ENCODE data around the gene TIGD2.

TIGD2 gene

DNA sequence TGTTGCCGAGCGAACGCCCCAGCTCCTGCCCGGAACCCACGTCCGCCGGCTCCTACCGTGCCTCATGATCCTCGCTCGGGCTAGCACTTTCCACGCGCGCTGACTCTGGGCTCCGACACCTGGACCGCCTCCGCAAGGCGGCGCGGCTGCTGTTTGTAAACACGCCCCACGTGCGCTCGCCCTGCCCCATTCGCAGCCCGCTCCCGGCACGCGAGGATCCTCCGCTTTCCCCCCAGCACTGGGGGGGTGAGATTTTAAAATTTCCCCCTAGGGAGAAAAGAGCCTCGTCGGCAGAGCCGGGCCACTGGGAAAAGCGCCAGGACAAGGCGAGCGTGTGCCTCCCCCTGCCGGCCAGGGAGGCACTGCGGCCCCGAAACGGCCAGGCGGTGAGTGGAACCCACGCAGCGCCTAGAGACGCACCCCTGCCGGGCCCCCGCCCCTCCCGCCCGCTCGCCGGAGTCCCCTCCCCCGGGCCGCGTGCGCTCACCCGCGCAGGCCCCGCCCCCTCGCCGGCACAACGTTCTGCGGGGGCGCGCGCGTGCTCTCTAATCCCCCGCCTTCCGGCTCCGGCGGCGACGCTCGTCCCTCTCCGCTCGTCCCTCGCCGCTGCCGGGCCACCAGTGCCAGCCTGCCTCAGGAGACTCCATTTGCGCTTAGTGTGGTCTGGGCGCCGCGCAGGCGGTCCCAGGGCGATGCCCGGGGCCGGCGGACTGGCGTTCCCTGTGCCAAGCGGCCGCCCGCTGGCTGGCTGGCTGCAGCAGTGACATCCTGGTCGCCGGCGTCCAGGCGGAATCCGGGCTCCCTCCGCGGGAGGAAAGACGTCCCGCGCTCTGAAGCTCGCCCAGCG lies at the start of gene TIGD2:
Gene TIGD2 (plus strand): TSS at position 548 of the 847 bp plus-strand sequence. CDS start 1,442 bp downstream, outside the sequence.
- DNase-seq: peak; percentile 40

DNA sequence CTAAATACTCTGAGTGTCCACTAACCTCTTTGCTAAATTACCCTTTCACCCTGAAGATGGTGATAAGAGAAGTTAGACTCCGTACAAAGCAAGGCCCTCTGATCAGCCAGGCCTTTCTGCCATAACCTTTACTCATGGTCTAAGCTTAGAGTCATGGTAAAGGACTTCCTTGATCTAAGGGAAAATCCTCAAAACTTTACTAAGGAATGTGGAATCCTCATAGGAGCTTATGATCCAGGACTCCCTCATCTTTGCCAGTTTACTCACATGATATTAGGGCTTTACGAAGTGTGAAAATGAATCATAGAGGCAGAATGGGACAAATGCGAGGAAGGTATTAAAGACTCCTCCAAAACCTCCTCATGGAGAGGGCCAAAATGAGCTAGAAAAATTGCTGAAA lies 46.5 kb upstream of the TIGD2 start:
- no peak for DNase-seq

DNA sequence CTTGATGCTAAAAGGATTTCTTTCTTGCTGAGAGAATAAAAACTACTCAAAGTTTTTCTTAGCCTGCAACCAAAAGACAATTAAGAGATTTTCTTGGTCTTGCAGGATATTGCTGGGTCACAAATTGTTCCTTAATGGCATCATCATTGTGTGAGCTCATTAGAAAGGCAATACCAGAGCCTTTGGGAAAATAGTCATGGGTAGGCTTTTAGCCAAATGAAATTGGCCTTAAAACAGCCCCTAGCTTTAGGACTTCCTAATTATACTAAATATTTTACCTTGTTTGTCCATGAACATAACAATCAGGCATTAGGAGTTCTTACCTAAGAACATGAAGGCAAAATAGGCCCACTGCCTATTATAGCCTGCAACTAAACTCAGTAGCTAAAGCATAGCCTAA lies 43.9 kb upstream of the TIGD2 start:
- DNase-seq: no peak

DNA sequence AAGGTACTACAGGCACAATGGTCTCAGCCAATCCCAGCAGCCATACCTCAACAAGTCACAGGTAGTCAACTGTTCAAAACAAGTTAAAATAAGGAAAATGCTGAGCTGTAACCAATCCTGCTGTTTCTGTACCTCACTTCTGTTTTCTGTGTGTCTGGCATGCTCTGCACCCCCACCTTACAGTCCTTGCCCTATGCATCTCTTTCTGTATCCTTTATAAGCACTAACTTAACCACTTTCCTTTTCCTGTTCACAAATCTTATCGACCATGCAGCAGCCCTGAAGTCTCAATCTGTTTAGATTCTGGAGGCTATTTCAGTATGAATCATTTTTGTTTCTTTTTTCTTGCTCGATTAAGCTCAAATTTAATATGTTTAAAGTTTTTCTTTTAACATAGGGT lies 41.9 kb upstream of the TIGD2 start:
- DNase-seq: no peak

DNA sequence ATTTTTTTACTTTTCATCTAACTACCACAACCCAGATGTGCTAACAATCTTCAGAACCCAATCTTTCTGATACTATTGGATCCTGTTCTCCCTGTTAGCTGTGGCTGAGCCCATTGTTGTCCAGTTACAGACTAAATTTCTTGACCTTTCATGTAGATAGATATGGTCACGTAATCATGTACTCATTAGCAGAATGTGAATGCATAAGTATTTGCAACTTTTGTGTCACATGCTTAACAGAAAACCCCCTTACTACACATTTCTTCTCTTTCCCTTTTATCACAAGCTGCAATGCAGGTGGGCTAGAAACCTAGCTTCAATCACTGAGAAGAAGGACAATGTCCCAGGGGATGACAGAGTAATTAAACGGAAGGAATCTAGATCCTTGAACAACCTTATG lies 41.3 kb upstream of the TIGD2 start:
- no peak for DNase-seq

DNA sequence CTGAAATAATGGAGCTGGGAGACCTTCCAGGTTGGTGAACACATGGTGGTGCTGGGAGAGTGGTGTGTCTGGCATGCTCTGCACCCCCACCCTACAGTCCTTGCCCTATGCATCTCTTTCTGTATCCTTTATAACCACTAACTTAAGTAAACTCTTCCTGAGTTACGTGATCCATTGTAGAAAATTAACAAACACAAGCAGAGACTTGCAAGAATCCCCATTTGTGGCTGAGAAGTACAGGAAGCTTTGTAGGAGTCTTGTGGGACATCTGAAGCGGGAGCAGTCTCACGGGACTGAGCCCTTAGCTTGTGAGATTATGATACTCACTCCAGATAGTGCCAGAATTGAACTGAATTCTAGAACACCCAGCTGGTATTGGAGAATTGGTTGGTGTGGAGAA lies 40.0 kb upstream of the TIGD2 start:
- DNase-seq: no peak

DNA sequence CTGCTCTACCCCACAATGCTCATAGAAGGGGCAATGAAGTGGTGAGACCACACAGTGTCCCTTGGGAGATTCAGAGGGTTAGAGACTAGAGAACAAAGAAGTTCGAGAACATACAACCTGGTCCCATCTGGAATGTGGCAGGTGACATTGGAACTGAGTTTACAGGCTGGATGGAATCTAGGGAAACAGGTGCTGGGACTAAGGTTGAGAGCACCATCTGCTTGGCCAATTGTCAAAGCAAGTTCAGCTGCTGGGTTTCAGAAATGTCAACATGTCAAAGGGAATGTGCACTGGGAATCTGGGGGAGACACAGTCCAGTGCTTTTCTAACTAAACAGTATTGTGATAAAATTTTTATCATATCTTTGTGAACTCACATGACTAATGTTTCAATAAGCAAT lies 38.4 kb upstream of the TIGD2 start:
- no peak for DNase-seq

DNA sequence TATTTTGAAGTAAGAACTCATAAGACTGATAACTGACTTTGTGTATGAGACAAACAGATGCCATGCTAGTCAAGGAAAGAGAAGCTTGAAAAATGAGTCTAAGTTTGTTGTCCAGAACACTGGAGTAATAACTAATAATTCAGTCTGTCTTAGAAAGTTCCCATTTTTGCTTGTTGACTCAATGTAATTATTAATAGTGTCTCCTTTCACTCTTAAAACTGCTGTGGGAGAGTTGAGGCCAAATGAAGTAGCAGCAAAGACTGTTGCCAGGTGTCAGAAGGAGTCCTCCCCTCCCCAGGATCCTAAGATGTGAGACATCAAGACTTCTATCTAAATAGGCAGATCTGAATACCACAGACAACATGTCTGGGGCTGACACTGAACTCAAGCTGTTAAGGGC lies 33.6 kb upstream of the TIGD2 start:
- no peak for DNase-seq

DNA sequence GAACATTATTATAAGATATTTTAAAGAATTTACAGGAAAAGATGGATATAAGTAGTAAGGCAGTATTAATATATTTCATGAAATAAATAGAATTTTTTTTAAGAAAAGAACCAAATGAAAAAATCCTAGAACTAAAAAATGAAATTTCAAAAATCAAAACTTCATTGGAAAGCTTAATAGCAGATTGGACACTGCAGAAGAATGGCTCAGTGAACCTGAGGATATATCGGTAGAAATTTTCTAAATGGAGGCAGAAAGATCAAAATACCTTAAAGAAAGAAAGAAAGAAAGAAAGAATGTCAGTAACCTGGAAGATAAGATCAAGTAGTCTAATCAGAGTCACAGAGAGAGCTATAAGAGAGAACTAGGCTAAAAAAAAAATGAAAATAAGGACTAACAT lies 33.0 kb upstream of the TIGD2 start:
- no peak for DNase-seq

DNA sequence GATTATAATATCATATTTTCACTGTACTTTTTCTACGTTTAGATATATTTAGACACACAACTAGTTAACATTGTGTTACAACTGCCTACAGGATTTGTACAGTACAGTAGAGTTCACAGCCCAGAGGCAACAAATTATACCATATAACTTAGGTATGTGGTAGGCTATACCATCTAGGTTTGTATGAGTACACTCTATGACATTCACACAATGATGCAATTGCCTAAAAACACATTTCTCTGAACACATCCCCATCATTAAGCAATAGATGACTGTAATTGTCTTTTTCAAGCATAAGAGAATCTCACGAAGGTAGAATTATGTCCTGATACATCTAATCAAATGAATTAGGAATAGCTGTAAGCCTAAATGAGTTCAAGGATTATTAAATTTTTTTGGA lies 12.3 kb upstream of the TIGD2 start:
- no peak for DNase-seq

DNA sequence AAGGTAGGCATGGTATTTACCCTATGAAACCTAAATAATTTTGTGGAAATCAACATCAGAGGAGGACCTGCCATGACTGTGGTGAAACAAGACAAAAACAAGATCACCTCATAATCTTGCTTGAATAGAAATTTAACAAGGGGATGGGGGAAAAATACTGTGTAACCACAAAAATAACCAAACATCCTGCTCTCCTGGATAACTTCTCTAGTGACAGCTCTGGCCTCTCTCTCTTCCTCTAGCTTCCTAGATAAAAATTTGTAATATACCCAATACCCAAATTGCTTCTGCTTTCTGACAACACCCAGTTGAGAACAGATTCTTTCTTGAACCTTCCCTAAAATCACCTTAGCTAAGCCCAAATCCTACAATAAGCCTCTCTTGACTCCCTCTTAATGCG lies 11.9 kb upstream of the TIGD2 start:
- no peak for DNase-seq

DNA sequence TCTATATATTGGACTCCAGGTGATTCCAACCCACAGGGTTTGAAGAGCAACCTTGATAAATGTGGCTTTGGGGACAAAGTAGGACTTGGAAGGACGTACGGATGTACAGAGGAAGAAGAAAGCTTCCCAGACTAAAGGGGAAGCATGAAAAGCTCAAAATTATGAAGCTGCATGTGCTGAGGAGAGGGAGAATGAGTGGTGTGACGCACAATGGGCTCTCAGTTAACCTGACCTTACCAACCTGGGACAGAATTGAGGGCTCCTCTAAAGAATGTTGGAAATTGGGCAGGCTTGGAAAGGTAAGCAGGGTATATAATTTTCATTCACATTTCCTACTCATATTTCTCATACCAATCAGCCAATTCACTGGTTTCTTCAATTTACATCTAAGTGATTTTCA lies 10.5 kb upstream of the TIGD2 start:
- DNase-seq: no peak

DNA sequence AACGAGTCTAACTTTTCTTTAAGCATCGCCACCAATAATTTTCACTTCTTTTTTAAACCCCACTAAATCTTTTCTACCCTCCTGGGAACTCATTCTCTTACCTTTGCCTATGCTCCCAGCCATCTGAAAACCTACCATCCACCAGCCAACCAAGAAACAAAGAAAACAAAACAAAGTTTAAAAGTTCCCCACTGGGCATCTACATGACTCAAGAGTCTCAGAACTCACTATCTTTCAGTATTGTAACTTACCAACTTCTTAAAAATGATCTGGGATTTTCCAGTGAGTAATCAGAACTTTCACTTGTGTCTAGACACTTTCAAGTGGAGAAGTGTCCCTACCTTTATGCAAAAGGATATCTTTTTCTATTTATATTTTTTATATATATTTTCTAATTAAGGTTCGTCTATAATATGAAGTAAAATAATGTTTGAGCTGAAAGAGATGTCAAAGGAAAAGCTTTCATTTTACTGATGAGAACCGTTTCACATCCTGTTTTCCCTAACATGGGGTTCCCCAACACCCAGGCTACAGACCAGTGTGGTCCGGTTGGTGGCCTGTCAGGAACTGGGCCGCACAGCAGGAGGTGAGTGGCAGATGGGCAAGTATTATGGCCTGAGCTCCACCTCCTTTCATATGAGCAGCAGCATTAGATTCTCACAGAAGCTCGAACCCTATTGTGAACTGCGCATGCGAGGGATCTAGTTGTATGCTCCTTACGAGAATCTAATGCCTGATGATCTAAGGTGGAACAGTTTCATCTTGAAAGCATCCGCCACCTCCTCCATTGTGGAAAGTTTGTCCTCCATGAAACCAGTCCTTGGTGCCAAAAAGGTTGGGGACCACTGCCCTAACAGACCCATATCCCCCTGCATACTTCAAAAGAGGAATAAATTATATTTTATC lies 9.8 kb upstream of the TIGD2 start:
- DNase-seq: no peak

DNA sequence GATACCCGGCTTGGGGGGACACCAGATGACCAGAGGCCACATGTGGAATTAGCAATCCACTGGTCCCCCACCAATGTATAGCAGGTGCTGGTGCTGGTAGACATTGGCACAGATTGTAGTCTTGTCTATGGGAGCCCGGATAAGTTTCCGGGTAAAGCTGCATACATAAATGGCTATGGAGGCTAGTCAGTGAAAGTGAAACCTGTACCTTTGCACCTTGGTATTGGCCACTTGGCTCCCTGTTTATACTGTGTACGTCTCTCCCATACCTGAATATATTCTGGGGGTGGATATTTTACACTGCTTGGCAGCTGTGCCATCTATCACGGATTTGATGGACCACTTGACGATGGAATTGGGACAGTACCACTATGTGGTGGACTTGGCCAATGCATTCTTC lies 5.6 kb upstream of the TIGD2 start:
- DNase-seq: no peak

DNA sequence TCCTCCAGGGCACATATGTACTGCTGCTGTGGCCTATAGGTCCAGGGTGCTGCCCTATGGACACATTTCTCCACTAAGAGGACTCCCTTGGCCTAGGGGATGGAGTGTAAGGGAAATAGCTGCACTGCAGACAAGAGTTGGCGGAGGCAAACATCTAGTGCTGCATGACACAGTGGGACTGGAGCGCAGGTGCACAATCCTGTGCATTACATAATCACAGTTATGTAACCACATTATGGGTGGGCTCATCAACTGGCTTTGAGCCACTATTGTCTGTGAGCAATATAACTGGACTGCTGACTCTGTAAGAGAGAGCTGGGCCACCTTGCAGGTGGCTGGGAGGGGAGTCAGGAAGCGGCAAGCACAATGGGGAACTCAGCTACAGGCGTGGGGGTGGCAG lies 3.2 kb upstream of the TIGD2 start:
- no peak for DNase-seq

DNA sequence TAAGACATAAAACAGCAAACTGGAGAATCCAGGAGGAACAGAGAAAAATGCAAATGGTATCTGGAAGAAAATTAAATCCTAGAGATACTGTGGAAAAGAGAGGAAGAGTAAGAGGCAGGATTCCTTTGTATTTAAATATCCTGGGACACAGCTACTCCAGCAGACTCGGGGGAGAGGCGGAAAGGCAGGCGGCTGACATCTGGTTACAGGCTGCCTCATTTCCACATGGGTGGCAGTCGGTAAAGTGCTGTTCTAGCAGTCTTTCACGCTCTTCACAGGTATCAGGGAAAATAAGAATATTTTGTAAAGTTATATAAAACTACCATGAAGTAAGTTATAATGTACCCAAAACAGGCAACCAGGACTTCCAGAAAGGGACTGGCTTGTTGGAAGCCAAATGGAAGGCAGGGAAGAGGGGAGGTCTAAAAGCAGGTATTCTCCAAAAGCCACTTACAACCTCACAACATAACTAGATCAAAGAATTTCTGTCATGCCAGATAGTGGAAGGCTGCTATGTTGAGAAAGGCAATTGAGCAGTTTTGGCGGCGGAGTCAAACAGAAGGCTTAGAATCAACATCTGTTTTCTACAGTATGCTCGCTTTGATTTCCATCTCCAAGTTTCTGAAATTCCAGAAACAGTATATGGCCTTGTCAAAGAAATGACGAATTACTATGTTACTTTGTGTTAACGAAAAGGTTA lies 1.3 kb upstream of the TIGD2 start:
- no peak for DNase-seq

DNA sequence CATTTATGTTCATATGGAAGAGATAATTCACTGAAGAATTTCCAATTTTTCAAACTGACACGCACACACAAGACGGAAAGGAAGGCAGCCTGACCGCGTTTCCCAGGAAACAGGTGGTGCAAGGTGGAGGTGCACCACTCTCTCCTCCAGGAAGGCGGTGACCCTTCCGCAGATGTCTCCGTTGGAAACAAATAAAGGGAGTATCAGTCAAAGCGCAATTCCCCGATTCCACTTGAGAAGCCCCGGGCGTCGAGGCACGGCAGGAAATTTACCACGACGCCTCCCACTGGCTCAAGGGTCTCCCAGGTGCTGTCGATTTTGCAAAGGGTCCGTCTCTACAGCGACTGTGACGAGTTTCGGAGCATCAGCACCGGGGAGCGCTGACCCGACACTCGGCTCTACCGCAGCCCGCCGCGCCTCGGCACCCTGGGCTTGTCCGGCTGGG lies 770 bp upstream of the TIGD2 start:
- DNase-seq: no peak

DNA sequence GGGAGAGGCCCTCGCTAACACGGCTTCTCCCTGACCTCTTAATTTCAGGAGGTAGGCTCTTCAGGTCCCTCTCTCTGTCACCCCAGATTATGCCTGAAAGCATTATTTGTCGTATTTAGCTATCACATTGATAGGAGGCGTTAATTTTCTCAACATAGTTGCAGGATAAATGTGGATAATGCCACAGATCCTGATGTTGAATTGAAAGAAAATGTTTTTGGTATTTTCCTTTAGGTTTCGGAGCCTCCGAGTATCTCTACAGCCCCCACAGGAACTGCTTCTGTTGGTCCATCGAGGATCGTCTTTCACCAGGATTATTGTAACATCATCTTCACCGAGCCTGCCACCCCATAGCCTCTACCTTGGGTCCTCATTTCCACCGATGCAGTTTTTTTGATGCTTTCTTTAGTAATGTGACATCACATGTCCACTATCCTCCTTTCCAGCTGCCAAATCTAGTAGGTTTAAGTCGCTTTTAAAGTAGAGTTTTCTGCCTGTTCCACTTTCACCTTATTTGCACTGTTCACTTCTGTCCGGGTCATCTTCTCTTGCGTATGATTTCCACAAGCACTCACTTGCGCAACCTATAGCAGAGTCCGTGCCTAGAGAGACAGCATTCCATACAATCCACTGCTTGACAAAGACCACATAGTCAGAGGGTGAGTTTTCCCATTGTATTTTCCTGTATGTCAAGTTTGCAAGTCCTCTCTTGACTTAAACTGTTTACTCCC lies 665 bp downstream of the TIGD2 start:
- DNase-seq: no peak

DNA sequence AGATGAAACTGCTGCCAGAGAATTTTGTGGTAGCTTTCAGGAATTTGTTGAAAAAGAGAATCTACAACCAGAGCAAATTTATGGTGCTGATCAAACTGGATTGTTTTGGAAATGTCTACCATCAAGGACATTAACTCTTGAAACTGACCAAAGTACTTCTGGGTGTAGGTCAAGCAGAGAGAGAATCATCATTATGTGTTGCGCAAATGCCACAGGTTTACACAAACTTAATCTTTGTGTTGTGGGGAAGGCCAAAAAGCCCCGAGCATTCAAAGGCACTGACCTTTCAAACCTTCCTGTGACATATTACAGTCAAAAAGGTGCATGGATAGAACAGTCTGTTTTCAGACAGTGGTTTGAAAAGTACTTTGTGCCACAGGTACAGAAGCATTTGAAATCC lies 2.1 kb downstream of the TIGD2 start:
- no peak for DNase-seq

DNA sequence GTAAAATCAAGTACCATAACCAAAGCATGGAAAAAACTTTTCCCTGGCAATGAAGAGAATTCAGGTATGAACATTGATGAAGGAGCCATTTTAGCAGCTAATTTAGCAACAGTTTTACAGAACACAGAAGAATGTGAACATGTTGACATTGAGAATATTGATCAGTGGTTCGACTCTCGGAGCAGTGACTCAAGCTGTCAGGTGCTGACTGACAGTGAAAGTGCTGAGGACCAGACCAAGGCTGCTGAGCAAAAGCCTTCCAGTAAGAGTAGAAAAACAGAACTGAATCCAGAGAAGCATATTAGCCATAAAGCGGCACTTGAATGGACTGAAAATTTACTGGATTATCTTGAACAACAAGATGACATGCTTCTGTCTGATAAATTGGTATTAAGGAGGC lies 2.8 kb downstream of the TIGD2 start:
- no peak for DNase-seq

DNA sequence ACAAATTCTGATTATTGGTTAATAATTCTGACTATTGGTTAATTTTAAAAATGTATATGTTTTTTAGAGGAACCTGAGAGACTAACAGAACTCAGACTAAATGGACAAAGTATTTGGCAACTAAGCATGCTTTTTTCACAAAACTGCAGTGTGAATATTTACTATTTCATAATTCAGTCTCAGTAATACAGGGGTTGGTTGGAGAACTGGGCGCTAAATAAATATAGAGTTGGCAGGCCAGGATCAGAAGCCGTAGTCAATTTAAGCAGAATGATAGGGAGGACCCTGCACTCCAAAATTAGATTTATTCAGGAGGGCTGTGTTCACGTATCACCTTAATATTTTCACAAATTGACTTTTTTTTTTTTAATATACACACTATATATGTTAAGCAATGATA lies 5.8 kb downstream of the TIGD2 start:
- no peak for DNase-seq

DNA sequence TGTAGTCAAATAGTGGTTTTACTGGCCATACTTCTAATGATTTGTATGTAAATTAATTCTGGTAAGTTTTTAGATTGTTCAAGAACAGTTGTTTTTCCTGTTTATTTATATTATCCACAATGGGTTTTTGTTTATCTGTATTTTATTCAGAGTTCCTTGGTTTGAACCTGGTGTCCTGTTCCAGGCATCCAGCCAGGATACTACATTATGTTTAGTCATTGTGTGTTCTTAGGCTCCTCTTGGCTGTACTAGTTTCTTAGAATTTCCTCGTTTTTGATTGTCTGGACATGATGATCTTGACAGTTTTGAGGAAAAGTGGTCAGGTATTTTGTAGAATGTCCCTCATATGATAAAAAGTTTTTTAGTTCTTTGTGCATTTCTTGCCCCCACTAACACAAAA lies 7.8 kb downstream of the TIGD2 start:
- no peak for DNase-seq

DNA sequence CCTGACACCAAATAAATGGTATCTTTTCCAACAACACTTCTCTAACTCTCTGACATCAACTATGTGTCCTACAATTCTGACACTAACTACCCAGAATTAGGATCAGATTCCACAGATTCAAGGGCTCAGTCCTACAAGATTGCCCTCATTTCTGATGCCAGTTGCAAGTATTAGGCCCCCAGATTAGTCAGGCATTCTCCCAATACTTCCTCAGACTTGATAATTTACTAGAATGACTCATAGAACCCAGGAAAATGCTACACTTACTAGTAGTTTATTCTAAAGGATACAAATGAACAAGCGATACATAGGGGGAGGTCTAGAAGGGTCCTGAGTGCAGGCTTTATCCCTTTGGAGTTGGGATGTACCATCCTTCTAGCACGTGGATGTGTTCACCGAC lies 8.5 kb downstream of the TIGD2 start:
- no peak for DNase-seq
